Right kidney (tissue), 1 donor: ENCODE results near the gene MAPKAPK5.
"Not testable (repeated sequence)": the region's sequence is repeated elsewhere in the genome, so short reads cannot be mapped to it uniquely, and the experiment has no call there.

Experiments
- DNase-seq: peaks from one replicate; pipeline ENCODE4 v3.0.0-alpha.2; 2016

Gene MAPKAPK5

GRCh38 chr12:111873113-111873512 is 31.1 kb downstream of the MAPKAPK5 start:
- DNase-seq = no peak

- no peak for DNase-seq
Observed at GRCh38 chr12:111881716-111882115, 39.7 kb downstream of the MAPKAPK5 start.

- DNase-seq = no peak
Observed at GRCh38 chr12:111886662-111887545, 44.9 kb downstream of the MAPKAPK5 start.

- DNase-seq = no peak
Observed at GRCh38 chr12:111887926-111888745, 46.1 kb downstream of the MAPKAPK5 start.

GRCh38 chr12:111893287-111893686 is 51.3 kb downstream of the MAPKAPK5 start:
- no peak for DNase-seq

- DNase-seq = no peak
Observed at GRCh38 chr12:111894556-111894955, 52.5 kb downstream of the MAPKAPK5 start.

- no peak for DNase-seq
Observed at GRCh38 chr12:111901182-111901581, 59.2 kb downstream of the MAPKAPK5 start.

- DNase-seq = no peak
Observed at GRCh38 chr12:111904446-111904975, 62.5 kb downstream of the MAPKAPK5 start.

GRCh38 chr12:111905502-111905901 is 63.5 kb downstream of the MAPKAPK5 start:
- DNase-seq = no peak

GRCh38 chr12:111907740-111908139 is 65.7 kb downstream of the MAPKAPK5 start:
- DNase-seq = no peak

- no peak for DNase-seq
Observed at GRCh38 chr12:111925171-111925570, 83.1 kb downstream of the MAPKAPK5 start.

GRCh38 chr12:111926631-111927030 is 84.6 kb downstream of the MAPKAPK5 start:
- DNase-seq = no peak

- no peak for DNase-seq
Observed at GRCh38 chr12:111927346-111927745, 85.3 kb downstream of the MAPKAPK5 start.

GRCh38 chr12:111932241-111932640 is 90.2 kb downstream of the MAPKAPK5 start:
- no peak for DNase-seq

- no peak for DNase-seq
Observed at GRCh38 chr12:111936869-111937268, 94.8 kb downstream of the MAPKAPK5 start.

GRCh38 chr12:111937429-111937828 is 95.4 kb downstream of the MAPKAPK5 start:
- DNase-seq = no peak

GRCh38 chr12:111942557-111942956 is 100.5 kb downstream of the MAPKAPK5 start:
- DNase-seq = peak; percentile 5

- no peak for DNase-seq
Observed at GRCh38 chr12:111943929-111944328, 101.9 kb downstream of the MAPKAPK5 start.

- DNase-seq = not testable (repeated sequence)
Observed at GRCh38 chr12:111950961-111951676, 109.1 kb downstream of the MAPKAPK5 start.
